Uterus (tissue), 2 donors: ENCODE results near the gene WWOX.

Experiments
- POLR2A ChIP-seq, 2 donors: fragments of 450-650 bp; IDR thresholded peaks; one replicate each; pipeline ENCODE4 v1.6.1; 2016; ENCODE audit warnings: antibody characterized with exemption in 2 of 2, mild to moderate bottlenecking in 1 of 2, moderate library complexity in 1 of 2
- TF ChIP-seq, protein P1 (sequence below), 4 experiments: fragments of 200-600 bp in 2 of 4; fragments of 450-650 bp in 2 of 4; sonication (generic) in 2 of 4; IDR thresholded peaks; one replicate each; pipeline ENCODE4 v1.5.1; 2016 to 2019; ENCODE audit warnings: antibody characterized with exemption in 4 of 4, mild to moderate bottlenecking in 2 of 4, moderate library complexity in 1 of 4

- TF ChIP-seq, protein P1, sequence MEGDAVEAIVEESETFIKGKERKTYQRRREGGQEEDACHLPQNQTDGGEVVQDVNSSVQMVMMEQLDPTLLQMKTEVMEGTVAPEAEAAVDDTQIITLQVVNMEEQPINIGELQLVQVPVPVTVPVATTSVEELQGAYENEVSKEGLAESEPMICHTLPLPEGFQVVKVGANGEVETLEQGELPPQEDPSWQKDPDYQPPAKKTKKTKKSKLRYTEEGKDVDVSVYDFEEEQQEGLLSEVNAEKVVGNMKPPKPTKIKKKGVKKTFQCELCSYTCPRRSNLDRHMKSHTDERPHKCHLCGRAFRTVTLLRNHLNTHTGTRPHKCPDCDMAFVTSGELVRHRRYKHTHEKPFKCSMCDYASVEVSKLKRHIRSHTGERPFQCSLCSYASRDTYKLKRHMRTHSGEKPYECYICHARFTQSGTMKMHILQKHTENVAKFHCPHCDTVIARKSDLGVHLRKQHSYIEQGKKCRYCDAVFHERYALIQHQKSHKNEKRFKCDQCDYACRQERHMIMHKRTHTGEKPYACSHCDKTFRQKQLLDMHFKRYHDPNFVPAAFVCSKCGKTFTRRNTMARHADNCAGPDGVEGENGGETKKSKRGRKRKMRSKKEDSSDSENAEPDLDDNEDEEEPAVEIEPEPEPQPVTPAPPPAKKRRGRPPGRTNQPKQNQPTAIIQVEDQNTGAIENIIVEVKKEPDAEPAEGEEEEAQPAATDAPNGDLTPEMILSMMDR (IDR thresholded peaks at IDR 0.05), result no peak
- TF ChIP-seq POLR2A (IDR thresholded peaks at IDR 0.05), result no peak
These were observed 1074.5 kb downstream of the WWOX start for GRCh38 chr16:79173919-79174318.
